ENCODE data around the gene ELP2. TPM values are rescaled to one million over a fixed set of nuclear protein-coding genes. Genes with fewer than 3 reads are reported as not detected.

ELP2 gene
- total and polyA plus RNA-seq, 9 of the 15 experiments (the other 6 are each of a cell fraction or from before 2014, with no cell fraction given), result 76.8 to 192 (median 140) TPM

GRCh38 chr18:36187826-36188721, 58.4 kb downstream of the ELP2 start (continued):
- TF ChIP-seq MITF (IDR thresholded peaks at IDR 0.05), result no peak
- 0 out of 2 replicates have a peak, but pooled peaks have one; percentile 29 for TF ChIP-seq ZNF511 (CRISPR knock-in tag; IDR thresholded peaks at IDR 0.05)
- TF ChIP-seq TCFL5 (CRISPR knock-in tag; conservative IDR thresholded peaks at IDR 0.05), result no peak
- TF ChIP-seq FOSL1 (tag; conservative IDR thresholded peaks at IDR 0.05), result no peak; the same call in 1 of the 2 replicates
- no peak for TF ChIP-seq ZFP1 (CRISPR knock-in tag; IDR thresholded peaks at IDR 0.05)
- TF ChIP-seq, protein P1, sequence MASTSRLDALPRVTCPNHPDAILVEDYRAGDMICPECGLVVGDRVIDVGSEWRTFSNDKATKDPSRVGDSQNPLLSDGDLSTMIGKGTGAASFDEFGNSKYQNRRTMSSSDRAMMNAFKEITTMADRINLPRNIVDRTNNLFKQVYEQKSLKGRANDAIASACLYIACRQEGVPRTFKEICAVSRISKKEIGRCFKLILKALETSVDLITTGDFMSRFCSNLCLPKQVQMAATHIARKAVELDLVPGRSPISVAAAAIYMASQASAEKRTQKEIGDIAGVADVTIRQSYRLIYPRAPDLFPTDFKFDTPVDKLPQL (IDR thresholded peaks at IDR 0.05; ENCODE audit: extremely low read depth, insufficient read length), result no peak
- no peak for TF ChIP-seq ZNF785 (CRISPR knock-in tag; IDR thresholded peaks at IDR 0.05)
- TF ChIP-seq STAG1 (CRISPR knock-in tag; IDR thresholded peaks at IDR 0.05; ENCODE audit: borderline replicate concordance), result no peak
- no peak for TF ChIP-seq SAFB2 (IDR thresholded peaks at IDR 0.05; ENCODE audit: borderline replicate concordance, low read depth, low read length, severe bottlenecking)
- no peak for TF ChIP-seq POLR3G (IDR thresholded peaks at IDR 0.05; ENCODE audit: extremely low read depth, insufficient read length, insufficient replicate concordance)
- TF ChIP-seq ZBTB2 (IDR thresholded peaks at IDR 0.05), result no peak
- no peak for TF ChIP-seq SP2 (IDR thresholded peaks at IDR 0.05; ENCODE audit: extremely low read depth, low read depth, low read length, poor library complexity, severe bottlenecking)
- TF ChIP-seq ZNF146 (CRISPR knock-in tag; IDR thresholded peaks at IDR 0.05; ENCODE audit: unreplicated experiment), result no peak
- no peak for TF ChIP-seq SRSF7 (optimal IDR thresholded peaks at IDR 0.05; ENCODE audit: low read depth, low read length)
- no peak for TF ChIP-seq SNIP1 (IDR thresholded peaks at IDR 0.05; ENCODE audit: low read depth)
- no peak for TF ChIP-seq TARDBP (IDR thresholded peaks at IDR 0.05)
- TF ChIP-seq ZC3H8 (IDR thresholded peaks at IDR 0.05), result no peak
- no peak for TF ChIP-seq FOXA1 (IDR thresholded peaks at IDR 0.05; ENCODE audit: borderline replicate concordance)
- TF ChIP-seq HDGF (IDR thresholded peaks at IDR 0.05), result no peak
- TF ChIP-seq HMGXB4 (CRISPR knock-in tag; IDR thresholded peaks at IDR 0.05), result no peak

Data from K562 (cell line).